Neural cell (in vitro differentiated cells): Measurements from ENCODE around the gene FNDC3B. TPM values are rescaled to one million over a fixed set of nuclear protein-coding genes. Genes with fewer than 3 reads are reported as not detected.

Experiments used
- H2AFZ ChIP-seq: fragments of 200-600, 300-800 bp; sonication (generic), shearing (Covaris generic); 2 replicates; pipeline ENCODE4 v1.6.0; 2014; ENCODE audit warnings: low read depth, mild to moderate bottlenecking, antibody characterized with exemption, low read length, moderate library complexity
- H3F3A ChIP-seq: fragments of 200-600 bp; shearing (Covaris generic); 2 replicates; pipeline ENCODE4 v1.6.1; 2016; ENCODE audit warnings: mild to moderate bottlenecking, moderate library complexity, mixed read lengths, antibody characterized with exemption, low read length; ENCODE audit not compliant: insufficient read depth, poor library complexity, severe bottlenecking
- H3K27ac ChIP-seq: fragments of 200-600, 300-800 bp; sonication (generic), shearing (Covaris generic); 2 replicates; pipeline ENCODE4 v1.5.1; 2014; ENCODE audit warnings: mild to moderate bottlenecking, low read length, moderate library complexity
- H3K27me3 ChIP-seq: fragments of 300-800, 200-600 bp; sonication (generic), shearing (Covaris generic); 2 replicates; pipeline ENCODE4 v1.6.0; 2014; ENCODE audit warnings: mild to moderate bottlenecking, low read depth, low read length, moderate library complexity; ENCODE audit not compliant: insufficient read depth
- H3K36me3 ChIP-seq: fragments of 300-800, 200-600 bp; sonication (generic), shearing (Covaris generic); 2 replicates; pipeline ENCODE4 v1.5.1; 2014; ENCODE audit warnings: mild to moderate bottlenecking, antibody characterized with exemption, low read length, moderate library complexity; ENCODE audit not compliant: insufficient read depth
- H3K4me2 ChIP-seq: fragments of 300-800, 200-600 bp; sonication (generic), shearing (Covaris generic); 2 replicates; pipeline ENCODE4 v1.6.0; 2014; ENCODE audit warnings: mild to moderate bottlenecking, low read length
- H3K4me3 ChIP-seq: fragments of 300-800, 200-600 bp; sonication (generic), shearing (Covaris generic); 2 replicates; pipeline ENCODE4 v1.5.1; 2014; ENCODE audit warnings: mild to moderate bottlenecking, low read length, moderate library complexity
- H3K79me2 ChIP-seq: fragments of 200-600 bp; shearing (Covaris generic); replicated peaks from 2 replicates; pipeline ENCODE4 v1.6.0; 2014; ENCODE audit warnings: mild to moderate bottlenecking, low read length, moderate library complexity; ENCODE audit not compliant: insufficient read depth
- H3K9ac ChIP-seq: fragments of 300-800, 200-600 bp; sonication (generic), shearing (Covaris generic); 2 replicates; pipeline ENCODE4 v1.6.1; 2016; ENCODE audit warnings: mild to moderate bottlenecking, low read length, mixed read lengths
- H3K9me2 ChIP-seq: fragments of 200-600 bp; shearing (Covaris generic); 2 replicates; pipeline ENCODE4 v1.6.1; 2016; ENCODE audit warnings: mild to moderate bottlenecking, low read length, mixed read lengths; ENCODE audit not compliant: insufficient read depth
- H3K9me3 ChIP-seq: fragments of 200-600, 300-800 bp; sonication (generic), shearing (Covaris generic); 2 replicates; pipeline ENCODE4 v1.6.1; 2016; ENCODE audit warnings: mild to moderate bottlenecking, mixed run types, low read length, moderate library complexity, mixed read lengths
- H4K20me1 ChIP-seq: fragments of 200-600 bp; shearing (Covaris generic); 2 replicates; pipeline ENCODE4 v1.6.1; 2016; ENCODE audit warnings: mild to moderate bottlenecking, mixed run types; ENCODE audit not compliant: insufficient read depth
- EP300 ChIP-seq: fragments of 450-650 bp; conservative IDR thresholded peaks from 2 replicates; pipeline ENCODE4 v1.6.1; 2014; ENCODE audit warnings: antibody characterized with exemption, mild to moderate bottlenecking, moderate library complexity; ENCODE audit not compliant: poor library complexity, severe bottlenecking
- EZH2 ChIP-seq: fragments of 200-600, 300-800 bp; shearing (Covaris generic), sonication (generic); IDR thresholded peaks from 2 replicates; pipeline ENCODE4 v1.6.1; 2014; ENCODE audit warnings: antibody characterized with exemption, low read length, borderline replicate concordance, mild to moderate bottlenecking; ENCODE audit not compliant: insufficient read depth, poor library complexity, severe bottlenecking
- MXI1 ChIP-seq: fragments of 450-650 bp; conservative IDR thresholded peaks from 2 replicates; pipeline ENCODE4 v1.6.1; 2014; ENCODE audit warnings: antibody characterized with exemption, mild to moderate bottlenecking; ENCODE audit not compliant: poor library complexity, severe bottlenecking
- POLR2AphosphoS5 ChIP-seq: IDR thresholded peaks from 2 replicates; pipeline ENCODE4 v1.6.1; 2012
- RAD21 ChIP-seq: fragments of 450-650 bp; conservative IDR thresholded peaks from 2 replicates; pipeline ENCODE4 v1.6.1; 2014; ENCODE audit warnings: antibody characterized with exemption, mild to moderate bottlenecking, moderate library complexity
- SMC3 ChIP-seq: fragments of 450-650 bp; conservative IDR thresholded peaks from 2 replicates; pipeline ENCODE4 v1.6.1; 2014; ENCODE audit warnings: antibody characterized with exemption, mild to moderate bottlenecking, moderate library complexity; ENCODE audit not compliant: poor library complexity
- TAF1 ChIP-seq: IDR thresholded peaks from 2 replicates; pipeline ENCODE4 v1.6.1; 2012; ENCODE audit warnings: low read depth
- polyA plus RNA-seq: library from polyadenylated mRNA; depleted of rRNA; stranded (reverse); fragments of >200 nt; gene quantifications from 2 replicates; pipeline ENCODE4 v1.2.3, GENCODE V29; 2014
- TF ChIP-seq, protein P1 (sequence below): IDR thresholded peaks from 2 replicates; pipeline ENCODE4 v1.6.1; 2012; ENCODE audit warnings: borderline replicate concordance
- TF ChIP-seq, protein P2 (sequence below): fragments of 450-650 bp; IDR thresholded peaks from 2 replicates; pipeline ENCODE4 v1.5.1; 2014; ENCODE audit warnings: antibody characterized with exemption, mild to moderate bottlenecking, moderate library complexity; ENCODE audit not compliant: poor library complexity, severe bottlenecking

Gene FNDC3B
- polyA plus RNA-seq, 1 donor from 2014 or later = 4.9 TPM

GRCh38 chr3:172119266-172119969, 80.0 kb downstream of the FNDC3B start:
- Histone ChIP-seq H3F3A (no peaks in the 10 kb centered on the region), H3K9me3 (no peaks in the 10 kb centered on the region), H2AFZ (no peak overlapping the region), H3K4me3 (no peak overlapping the region), H3K9me2 (no peaks in the 10 kb centered on the region), H3K9ac (no peak overlapping the region), H4K20me1 (no peaks in the 10 kb centered on the region), H3K4me2 (no peak overlapping the region), H3K79me2 (no peaks in the 10 kb centered on the region), H3K36me3 (no peaks in the 10 kb centered on the region), H3K27ac (no peak overlapping the region), H3K27me3 (no peaks in the 10 kb centered on the region)
- TF ChIP-seq TAF1 = no peak
- no peak for TF ChIP-seq RAD21
- TF ChIP-seq EP300 = no peak

DNA sequence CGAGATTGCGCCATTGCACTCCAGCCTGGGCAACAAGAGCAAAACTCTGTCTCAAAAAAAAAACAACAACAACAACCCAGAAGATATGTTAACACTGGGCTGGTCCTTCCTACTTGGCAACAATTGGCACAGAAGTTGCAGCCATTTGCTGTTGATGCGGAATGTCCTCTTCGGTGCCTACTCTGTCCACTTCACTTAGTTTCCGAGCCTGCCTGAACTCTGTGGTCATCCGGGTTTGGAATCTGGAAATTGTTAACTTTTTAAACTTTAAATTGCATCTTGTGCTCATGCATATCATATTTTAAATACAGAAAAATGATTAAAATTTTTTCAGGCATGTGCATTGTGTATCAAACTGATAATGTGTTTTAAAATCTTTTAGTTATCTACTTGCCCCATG, 81.5 kb downstream of the FNDC3B start:
- Histone ChIP-seq H3K4me2 (no peak overlapping the region), H3F3A (no peaks in the 10 kb centered on the region), H4K20me1 (no peaks in the 10 kb centered on the region), H3K9me3 (no peaks in the 10 kb centered on the region), H3K36me3 (no peaks in the 10 kb centered on the region), H3K9ac (no peak overlapping the region), H3K79me2 (no peaks in the 10 kb centered on the region), H3K9me2 (no peaks in the 10 kb centered on the region), H3K27ac (no peak overlapping the region), H2AFZ (no peak overlapping the region), H3K4me3 (no peak overlapping the region), H3K27me3 (no peaks in the 10 kb centered on the region)
- no peak for TF ChIP-seq MXI1
- TF ChIP-seq SMC3 = no peak
- TF ChIP-seq, protein P1, sequence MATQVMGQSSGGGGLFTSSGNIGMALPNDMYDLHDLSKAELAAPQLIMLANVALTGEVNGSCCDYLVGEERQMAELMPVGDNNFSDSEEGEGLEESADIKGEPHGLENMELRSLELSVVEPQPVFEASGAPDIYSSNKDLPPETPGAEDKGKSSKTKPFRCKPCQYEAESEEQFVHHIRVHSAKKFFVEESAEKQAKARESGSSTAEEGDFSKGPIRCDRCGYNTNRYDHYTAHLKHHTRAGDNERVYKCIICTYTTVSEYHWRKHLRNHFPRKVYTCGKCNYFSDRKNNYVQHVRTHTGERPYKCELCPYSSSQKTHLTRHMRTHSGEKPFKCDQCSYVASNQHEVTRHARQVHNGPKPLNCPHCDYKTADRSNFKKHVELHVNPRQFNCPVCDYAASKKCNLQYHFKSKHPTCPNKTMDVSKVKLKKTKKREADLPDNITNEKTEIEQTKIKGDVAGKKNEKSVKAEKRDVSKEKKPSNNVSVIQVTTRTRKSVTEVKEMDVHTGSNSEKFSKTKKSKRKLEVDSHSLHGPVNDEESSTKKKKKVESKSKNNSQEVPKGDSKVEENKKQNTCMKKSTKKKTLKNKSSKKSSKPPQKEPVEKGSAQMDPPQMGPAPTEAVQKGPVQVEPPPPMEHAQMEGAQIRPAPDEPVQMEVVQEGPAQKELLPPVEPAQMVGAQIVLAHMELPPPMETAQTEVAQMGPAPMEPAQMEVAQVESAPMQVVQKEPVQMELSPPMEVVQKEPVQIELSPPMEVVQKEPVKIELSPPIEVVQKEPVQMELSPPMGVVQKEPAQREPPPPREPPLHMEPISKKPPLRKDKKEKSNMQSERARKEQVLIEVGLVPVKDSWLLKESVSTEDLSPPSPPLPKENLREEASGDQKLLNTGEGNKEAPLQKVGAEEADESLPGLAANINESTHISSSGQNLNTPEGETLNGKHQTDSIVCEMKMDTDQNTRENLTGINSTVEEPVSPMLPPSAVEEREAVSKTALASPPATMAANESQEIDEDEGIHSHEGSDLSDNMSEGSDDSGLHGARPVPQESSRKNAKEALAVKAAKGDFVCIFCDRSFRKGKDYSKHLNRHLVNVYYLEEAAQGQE = no peak
- TF ChIP-seq TAF1 = no peak
- TF ChIP-seq RAD21 = no peak
- TF ChIP-seq, protein P2, sequence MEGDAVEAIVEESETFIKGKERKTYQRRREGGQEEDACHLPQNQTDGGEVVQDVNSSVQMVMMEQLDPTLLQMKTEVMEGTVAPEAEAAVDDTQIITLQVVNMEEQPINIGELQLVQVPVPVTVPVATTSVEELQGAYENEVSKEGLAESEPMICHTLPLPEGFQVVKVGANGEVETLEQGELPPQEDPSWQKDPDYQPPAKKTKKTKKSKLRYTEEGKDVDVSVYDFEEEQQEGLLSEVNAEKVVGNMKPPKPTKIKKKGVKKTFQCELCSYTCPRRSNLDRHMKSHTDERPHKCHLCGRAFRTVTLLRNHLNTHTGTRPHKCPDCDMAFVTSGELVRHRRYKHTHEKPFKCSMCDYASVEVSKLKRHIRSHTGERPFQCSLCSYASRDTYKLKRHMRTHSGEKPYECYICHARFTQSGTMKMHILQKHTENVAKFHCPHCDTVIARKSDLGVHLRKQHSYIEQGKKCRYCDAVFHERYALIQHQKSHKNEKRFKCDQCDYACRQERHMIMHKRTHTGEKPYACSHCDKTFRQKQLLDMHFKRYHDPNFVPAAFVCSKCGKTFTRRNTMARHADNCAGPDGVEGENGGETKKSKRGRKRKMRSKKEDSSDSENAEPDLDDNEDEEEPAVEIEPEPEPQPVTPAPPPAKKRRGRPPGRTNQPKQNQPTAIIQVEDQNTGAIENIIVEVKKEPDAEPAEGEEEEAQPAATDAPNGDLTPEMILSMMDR = no peak
- no peak for TF ChIP-seq POLR2AphosphoS5
- TF ChIP-seq EZH2 = no peak
- TF ChIP-seq EP300 = no peak
